Stimulated activated CD8-positive, alpha-beta memory T cell treated with anti-CD3 and anti-CD28 coated beads, Interleukin-12 subunit alpha, Interleukin-12 subunit beta, amount 100 ng/mL, for 1 hour (primary cell): Measurements from ENCODE around the gene SMARCB1.

Experiments
- DNase-seq: peaks from one replicate; pipeline ENCODE4 v3.0.0-alpha.2; 2020; ENCODE audit warnings: low read depth

The SMARCB1 gene

DNA sequence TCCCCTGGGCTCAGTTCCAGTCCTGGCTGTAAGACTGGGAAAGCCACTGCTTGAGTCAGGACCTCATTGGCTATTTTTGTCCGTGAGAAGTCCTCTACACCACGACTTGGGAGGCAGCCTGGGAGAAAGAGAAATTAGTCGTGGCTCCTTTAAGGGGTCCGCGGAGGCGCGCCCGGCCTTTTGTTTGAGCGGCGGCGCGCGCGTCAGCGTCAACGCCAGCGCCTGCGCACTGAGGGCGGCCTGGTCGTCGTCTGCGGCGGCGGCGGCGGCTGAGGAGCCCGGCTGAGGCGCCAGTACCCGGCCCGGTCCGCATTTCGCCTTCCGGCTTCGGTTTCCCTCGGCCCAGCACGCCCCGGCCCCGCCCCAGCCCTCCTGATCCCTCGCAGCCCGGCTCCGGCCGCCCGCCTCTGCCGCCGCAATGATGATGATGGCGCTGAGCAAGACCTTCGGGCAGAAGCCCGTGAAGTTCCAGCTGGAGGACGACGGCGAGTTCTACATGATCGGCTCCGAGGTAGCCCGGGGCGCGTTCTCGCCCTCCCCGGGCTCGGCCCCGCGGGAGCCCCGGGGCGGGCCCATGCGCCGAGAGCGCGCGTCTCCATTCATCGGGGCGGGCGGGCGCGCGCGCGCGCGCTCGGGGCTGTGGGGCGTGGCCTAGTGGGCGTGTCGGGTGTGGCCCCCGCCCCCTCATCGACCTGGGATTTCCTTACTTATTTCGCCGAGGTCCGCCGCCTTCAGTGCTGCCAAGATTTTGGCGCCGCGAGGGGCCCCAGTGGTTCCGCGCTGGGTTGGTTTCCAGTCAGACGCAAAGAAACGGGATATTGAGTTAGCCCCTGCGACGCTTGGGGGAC is at the start of gene SMARCB1:
Gene SMARCB1 (plus strand): TSS at position 215 of the 848 bp plus-strand sequence. CDS start 204 bp downstream, at position 419.
- peak; percentile 85 for DNase-seq

DNA sequence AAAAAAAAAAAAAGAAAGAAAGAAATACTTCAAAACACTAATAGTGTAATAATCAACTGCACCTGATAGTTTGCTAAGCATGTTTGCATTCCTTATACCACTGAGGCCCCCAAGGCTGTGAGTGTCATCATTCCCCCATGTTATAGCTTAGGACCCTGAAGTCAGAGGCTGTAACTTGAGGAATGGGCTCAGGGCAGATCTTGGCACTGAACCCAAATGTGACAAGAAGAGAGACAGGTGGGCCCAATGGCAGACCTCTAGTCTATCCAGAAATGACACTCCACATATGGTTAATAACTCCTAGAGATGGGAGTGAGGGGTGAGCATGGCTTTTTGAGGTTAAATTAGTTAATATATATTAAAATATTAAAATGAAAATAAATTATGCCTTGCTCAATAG is 49.1 kb upstream of the SMARCB1 start:
- no peak for DNase-seq

DNA sequence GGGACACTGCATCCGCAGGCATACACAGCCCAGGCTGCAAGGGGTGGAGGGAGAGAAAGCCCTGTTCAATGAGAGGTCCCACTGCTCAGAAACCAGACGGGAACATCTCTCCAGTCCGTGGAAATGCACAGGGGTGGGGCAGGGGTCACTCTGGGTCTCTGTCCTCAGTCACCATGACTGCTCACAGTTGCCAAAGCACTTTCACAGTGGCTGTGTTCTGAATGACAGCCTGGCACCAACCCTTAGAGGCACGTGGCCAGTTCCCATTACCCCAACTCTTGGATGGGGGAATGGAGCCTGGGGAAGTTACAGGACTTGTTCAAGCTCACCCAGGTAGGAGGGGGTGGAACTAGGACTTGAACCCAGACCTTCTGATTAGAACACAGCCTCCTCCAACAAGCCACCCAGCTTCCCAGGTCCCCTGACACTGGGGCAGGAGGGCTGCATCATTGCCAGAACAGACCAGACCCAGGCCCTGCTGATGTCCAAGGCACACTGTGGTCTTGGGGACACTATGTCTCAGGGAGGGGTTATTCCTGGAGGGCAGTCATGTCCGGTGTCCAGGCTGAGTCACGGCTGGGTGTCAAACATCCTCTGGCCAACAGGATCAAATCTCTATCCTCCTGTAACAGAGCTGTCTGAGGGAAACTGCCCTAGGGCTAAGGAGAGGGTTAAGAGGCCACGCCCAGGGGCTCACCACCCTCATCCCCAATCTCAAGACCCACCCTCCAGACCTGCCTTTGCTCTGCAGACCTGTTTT is 44.1 kb upstream of the SMARCB1 start:
- no peak for DNase-seq

DNA sequence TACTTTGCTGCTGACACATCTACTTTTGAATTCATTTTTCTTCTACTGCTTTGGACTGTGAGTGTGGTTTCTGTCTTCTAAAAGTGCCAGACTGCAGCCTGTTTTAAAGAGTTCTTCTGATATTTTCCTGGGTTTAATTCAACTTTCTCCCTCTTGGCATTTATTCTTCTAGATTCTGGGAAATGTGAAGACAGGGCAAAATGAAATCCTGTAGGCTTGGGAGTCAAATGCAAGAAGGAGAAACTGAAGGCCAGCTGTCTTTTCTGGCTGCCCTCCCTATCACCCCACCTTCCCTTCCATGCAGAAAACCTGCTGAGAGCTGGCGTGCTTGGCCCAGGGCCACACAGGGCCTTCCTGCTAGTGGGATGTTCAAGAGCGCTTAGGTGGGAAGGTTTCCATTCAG is 43.5 kb upstream of the SMARCB1 start:
- DNase-seq, result no peak

DNA sequence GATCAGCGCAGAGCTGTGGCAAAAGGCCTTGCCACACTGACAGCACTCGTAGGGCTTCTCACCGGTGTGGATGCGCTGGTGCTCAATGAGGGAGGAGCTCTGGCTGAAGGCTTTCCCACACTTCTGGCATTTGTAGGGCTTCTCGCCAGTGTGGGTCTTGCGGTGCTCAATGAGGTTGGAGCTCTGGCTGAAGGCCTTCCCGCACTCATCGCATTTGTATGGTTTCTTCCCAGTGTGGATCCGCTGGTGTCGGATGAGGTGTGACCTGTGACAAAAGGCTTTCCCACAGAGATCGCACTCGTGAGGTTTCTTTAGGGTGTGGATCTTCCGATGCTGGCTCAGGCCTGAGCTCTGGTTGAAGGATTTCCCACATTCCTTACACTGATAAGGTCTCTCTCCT is 42.8 kb upstream of the SMARCB1 start:
- no peak for DNase-seq

DNA sequence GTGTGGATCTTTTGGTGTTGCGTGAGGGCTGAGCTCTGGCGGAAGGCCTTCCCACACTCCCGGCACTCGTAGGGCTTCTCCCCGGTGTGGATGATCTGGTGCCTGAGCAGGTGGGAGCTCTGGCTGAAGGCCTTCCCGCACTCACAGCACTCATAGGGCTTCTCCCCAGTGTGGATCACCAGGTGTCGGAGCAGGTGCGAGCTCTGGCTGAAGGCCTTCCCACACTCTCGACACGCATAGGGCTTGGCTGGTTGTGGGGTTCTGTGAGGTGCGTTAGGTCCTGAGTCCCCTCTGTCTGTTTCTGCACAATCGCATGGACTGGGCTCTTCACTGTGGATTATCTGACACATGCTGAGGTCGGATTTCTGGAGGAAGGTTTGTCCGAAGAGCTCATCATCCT is 42.3 kb upstream of the SMARCB1 start:
- no peak for DNase-seq

DNA sequence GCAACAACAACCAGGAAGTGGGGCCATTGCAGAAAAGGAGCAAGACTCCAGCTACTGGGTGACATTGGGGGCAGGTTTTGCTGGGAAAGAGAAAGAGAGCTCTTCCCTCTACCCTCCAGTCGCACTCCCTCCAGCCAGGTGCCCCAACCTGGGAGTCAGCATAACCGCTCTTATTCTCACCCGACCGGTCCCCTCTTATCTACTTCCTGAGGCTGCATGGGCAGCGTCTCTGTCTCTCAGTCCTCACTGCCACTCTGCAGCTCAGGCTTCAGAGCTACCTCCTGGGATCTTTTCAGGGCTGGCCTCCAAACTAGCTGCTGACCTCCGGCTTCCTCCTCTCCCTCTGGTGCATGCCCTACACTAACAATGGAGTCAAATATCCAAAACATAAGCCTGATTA is 41.0 kb upstream of the SMARCB1 start:
- DNase-seq, result no peak

DNA sequence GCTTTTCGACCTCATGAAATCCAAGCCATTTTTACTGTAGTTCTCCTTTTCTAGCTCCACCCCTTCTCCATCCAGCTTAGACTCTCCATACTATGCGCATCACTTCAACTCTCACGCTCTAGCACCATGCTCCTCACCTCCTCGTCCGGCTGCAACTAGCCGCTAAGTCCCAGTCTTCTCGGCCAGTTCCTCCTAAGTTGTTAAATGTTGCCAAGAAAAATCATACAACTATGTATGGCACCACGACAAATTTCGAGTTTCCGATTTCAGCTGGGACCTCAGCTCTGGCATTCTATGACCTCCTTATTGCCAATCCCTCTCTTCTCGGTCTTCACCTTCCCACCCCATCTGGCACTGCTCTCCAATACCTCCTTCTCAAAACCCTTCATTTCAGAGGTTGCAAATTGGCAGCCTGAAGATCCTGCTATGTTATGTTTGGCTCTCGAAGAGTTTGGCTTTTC is 36.9 kb upstream of the SMARCB1 start:
- no peak for DNase-seq

DNA sequence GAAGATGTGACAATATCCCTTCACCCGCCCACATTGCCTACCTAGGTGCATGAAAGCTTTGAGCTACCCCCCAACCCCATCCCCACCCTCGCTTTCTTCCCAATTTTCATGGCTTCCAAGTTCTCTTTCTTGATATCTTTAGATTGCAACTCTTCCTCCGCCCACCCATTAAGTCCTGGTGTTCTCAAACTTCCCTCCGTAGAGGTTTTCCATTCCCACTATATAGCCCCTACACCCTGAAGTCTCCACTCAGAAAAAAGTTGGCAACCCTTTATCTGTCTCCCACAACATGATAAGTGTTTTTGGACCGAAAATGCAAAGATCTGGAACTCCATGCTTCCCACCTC is 36.4 kb upstream of the SMARCB1 start:
- no peak for DNase-seq

DNA sequence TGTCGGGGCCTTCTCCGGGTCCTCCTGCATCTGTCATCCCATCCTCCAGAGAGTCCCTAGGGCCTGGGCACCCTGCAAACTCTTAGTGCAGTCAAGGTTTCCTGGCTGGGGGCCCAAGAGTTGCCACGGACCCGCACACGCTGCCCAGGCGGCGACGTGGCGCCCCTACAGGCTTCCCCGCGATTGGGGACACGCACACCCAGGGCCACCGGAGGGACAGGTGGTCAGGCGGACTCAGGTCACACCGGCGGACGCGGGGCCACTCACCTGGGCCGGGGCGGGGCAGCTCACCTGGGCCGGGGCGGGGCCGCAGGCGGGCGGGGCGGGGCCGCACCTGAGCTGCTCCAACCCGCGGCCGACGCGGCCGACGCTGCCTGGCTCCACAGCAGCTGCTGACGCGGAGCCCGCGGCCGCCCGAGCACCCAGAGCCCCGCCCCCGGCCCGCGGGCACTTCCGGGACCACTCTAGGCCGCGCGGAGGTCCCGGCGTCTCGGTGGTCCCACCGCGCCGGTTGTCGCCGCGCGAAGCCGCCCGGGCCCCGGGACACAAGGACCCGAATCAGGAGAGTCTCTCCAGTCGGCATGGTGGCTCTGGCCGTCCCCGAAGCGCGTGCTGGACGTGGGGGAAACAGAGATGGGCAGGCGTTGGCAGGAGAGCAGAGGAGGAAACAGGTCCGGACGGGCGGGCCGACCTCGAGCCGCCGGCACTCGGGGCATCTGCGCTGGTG is 35.9 kb upstream of the SMARCB1 start, which contains the start of gene ZNF70:
Gene ZNF70 (minus strand): TSS at position 399 of the 727 bp plus-strand sequence. CDS start 5,972 bp downstream, outside the sequence.
- DNase-seq, result peak; percentile 72

DNA sequence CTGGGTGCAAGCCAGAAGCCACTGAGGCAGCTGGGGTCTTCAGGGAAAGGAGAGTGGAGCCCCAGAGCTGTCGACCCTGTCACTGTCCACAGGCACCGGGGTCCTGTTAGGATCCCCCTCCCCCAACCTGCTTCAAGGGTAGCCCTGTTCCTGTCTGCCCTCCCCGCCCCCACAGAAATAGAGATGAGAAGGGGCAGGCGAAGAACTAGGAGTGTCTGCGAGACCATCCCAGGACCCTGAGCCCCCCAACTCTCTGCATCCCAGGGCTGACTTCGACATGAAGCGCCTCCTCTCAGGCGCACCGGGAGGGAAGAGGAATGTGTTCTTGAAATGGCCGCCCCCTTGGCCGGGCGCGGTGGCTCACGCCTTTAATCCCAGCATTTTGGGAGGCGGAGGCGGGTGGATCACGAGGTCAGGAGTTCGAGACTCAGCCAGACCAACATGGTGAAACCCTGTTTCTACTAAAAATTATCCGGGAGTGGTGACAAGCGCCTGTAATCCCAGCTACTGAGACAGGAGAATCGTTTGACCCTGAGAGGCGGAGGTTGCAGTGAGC is 35.2 kb upstream of the SMARCB1 start:
- DNase-seq, result no peak

DNA sequence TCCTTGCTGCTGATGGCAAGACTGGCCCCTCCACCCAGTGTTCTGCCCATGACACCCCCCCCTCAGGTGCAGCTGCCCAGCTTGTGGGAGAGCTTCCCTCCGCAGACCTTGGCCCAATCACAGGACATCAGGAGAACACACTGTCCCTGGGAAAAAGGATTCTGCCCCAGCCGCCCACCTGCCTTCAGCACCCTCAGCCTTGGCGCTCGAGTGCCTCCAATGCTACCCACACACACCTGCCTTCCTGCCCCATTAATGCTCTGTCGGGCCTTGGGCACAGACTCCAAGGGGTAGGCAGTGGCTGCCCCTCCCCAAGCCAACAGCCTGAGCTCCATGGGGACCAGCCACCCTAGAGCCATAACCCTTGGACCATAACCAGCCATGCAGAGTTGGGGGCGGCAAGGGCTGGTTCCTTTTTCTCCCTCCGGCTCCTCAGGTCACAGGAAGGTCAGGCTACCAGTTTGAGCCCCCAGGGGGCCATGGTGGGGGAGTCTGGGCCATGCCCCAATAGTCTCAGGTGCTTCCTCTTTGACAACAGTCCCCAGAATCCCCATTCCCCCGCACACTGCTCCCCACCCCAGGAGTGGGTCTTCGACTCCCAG is 34.6 kb upstream of the SMARCB1 start:
- no peak for DNase-seq

DNA sequence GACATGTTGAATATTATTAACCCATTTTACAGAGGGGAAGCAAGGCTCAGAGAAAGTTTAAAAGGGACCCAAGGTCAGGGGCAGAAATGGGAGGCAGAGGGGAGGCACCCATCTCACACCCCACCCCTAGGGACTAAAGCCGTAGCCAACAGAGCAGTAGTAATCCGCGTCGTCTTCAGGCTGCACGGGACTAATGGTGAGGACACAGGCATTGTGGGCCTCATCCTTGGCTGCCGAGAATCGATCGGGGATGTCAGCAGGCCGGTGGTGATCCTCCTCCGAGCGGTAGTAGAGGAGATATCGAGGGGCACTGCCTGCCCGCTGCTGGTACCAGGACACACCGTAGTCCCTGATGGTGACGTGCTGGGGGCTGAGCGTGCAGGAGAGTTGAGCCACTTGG is 34.0 kb upstream of the SMARCB1 start:
- DNase-seq, result no peak

DNA sequence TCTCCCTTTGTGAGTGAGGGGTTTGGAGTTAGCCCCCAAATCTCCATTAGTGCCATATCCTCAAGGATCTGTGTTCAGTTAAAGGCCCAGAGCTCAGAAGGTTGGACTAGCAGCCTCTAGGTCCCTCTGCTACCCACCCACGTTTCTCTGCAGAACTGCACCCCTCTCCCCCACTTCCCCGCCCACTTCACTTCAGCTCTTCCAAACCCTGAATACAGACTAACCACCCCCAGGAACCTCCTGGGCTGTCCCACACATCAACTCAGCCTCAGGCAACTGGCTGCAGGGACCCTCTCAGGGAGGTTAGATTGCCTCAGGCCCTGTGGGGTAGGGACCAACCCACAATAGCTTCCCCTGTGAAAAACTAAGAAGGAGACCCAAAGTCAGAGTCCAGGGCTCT is 33.4 kb upstream of the SMARCB1 start:
- no peak for DNase-seq

DNA sequence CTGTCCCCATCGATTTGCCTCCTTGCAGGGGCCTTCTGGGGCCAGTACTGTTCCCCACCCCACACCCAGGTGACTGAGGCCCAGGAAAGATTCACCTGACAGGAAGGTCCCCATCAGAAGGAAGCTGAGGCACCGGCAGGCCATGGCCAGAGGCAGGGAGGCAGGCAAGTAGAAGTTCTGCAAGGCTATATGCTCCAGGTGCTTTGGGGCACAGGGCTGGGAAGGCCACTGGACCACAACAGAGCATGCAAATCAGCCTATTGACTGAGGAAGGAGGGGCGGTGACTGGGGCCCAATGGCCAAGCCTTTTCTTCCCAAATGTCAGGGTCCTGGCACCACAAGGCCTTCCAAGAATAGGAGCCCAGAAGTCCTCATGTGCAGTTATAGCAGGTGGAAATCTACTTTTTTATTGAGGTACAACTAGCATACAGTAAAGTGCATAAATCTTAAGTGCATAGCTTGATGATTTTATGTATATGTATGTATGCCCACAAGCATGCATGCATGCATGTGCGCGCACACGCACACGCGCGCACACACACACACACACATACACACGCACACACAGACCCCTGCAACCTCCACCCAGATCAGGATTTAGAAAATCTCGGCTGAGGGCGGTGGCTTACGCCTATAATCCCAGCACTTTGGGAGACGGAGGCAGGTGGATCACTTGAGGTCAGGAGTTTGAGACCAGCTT is 32.4 kb upstream of the SMARCB1 start, which contains the start of gene VPREB3:
Gene VPREB3 (minus strand): TSS at position 206 of the 700 bp plus-strand sequence. CDS start 62 bp downstream, at position 144.
- no peak for DNase-seq

DNA sequence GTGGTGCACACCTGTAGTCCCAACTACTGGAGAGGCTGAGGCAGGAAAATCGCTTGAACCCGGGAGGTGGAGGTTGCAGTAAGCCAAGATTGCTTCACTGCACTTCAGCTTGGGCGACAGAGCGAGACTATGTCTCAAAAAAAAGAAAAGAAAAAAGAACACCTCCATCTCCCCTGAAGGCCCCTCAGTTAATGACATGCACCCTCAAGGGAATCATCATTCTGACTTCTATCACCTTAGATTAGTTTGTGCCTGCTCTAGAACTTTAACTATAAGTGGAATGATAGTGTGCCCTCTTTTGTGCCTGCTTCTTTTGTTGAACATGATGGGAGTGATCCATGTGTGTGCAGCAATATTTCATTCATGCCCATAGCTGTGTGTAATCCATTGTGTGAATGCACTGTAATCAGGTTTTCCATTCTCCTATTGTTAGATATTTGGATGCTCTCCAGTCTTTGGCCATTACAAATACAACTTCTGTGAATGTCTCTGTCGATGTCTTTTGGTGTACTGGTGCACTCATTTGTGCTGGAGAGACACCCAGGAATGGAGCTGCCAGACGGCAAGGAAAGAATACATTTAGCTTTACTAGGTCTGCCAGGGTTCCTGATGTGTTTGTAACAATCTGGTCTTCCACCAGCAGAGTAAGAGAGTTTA is 31.7 kb upstream of the SMARCB1 start:
- no peak for DNase-seq

DNA sequence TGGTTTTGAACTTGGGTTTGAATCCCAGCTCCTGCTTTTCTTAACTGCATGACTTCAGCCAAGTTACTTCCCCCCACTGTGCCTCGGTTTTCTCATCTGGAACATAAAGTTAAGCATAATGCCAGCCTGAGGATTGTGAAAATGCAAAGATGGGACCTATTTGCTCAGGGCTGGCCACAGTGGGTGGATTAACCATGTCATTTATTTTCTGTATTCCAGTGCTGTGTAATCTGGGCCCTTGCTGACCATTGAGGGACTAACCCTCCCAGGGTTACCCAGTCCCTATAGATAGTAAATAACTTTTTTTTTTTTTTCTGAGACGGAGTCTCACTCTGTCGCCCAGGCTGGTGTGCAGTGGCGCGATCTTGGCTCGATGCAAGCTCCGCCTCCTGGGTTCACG is 31.1 kb upstream of the SMARCB1 start:
- no peak for DNase-seq

DNA sequence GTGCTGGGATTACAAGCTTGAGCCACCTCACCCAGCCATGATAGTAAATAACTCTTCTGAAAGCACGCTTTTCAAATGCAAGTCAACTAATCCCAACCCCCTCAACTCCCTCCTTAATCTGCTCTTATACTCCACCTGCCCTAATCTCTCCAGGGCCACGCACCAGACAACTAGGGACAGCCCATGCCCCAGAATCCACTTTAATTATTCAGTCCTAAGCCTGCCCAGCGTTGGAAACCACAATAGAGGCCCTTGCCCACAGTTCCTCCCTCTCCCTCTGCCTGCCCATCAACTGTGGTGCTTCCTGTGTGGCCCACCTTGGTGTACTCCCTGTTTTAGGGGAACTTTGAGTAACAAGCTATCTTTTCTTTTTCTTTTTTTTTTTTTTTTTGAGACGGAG is 29.9 kb upstream of the SMARCB1 start:
- DNase-seq, result no peak

DNA sequence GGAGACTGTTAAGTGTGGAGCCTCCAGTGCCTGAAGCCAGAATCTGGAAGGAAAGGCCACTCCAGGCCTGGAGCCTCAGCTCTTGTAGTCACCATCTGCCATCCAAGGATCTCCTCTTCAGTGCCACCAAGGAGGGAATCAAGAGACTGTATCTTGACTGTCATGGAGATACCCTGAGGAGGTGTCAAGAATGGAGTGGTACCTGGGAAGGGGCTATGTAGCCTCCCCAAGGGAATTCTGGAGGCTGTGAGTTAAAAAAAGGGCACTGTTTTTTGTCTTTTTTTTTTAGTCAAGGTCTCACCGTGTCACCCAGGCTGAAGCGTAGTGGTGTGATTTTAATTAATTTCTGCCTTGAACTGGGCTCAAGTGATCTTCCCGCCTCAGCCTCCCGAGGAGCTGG is 27.2 kb upstream of the SMARCB1 start:
- DNase-seq, result no peak

DNA sequence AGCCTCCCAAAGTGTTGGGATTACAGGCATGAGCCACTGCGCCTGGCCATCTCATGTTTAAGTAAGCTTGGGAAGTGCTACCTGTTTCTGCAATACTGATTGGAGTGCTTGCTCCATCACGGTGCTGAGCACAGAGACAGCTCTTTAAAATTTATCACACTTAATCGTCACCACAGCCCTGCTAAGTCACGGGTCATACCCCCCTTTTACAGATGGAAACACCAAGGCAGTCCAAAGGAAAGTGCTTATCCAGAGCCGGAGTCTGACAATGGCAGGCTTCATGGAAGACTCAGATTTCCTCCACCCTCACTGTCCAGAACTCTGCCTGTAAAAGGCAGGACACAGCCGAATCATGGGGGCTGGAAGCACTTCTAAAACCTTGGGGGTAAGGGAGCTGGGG is 26.7 kb upstream of the SMARCB1 start:
- DNase-seq, result no peak
